Adipose tissue (tissue), 3 donors: ENCODE results near the gene KRT80. TPM values are rescaled to one million over a fixed set of nuclear protein-coding genes. Genes with fewer than 3 reads are reported as not detected.

Source experiments
- H3K27ac ChIP-seq: one replicate; pipeline ENCODE4 v1.5.1; 2013; ENCODE audit warnings: low read depth, low read length
- WGBS, 3 donors: extraction: QIAGEN DNeasy Blood & Tissue Kit; methylation state at CpG; one replicate each; pipeline ENCODE4 v1.1.7; 2013; 5-methylcytosine and 5-hydroxymethylcytosine counted together
- polyA plus RNA-seq, 3 donors: library from polyadenylated mRNA; stranded (reverse); fragments of 200-250 nt; gene quantifications; one replicate each; pipeline ENCODE4 v1.2.3, GENCODE V29; 2013
- donor health status: healthy with polysubstance abuse.
- donor health status: Bipolar disorder and iron deficiency.
- donor health status: healthy.

Gene KRT80
- polyA plus RNA-seq, 3 donors: 0.19 to 5.4 (median 0.22) TPM

DNA sequence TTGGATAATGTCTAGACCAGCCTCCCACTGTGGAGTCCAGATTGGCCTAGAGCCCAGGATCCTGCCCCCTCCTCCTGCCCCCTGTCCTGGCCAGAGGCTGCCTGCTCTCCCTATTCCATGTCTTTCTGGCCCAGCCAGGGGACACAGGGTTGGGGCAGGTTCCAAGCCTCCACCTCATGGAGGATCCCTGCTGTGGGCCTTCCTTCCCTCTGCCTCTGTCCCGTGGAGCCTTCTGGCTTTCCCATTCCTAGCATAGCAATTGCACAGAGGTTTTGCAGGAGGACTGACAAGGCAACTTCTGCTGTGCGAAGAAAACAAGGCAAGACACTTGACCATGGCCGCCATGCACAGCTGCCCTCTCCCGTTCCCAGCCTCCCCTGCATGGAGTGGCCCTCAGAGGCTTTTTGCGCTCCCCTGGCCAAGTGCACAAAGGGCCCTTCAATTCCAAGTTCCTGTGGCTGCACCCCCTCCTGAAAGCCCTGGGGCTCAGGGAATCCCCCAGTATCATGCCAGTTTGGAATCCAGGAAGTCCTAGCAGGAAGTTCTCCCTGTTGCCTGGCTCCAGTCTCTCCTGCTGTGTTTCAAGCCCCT is 42.1 kb downstream of the KRT80 start:
- no peak overlapping the region for H3K27ac ChIP-seq
- WGBS, 3 donors: 78 to 81% (median 79%) methylated on average over 5 of the region's 5 CpGs

DNA sequence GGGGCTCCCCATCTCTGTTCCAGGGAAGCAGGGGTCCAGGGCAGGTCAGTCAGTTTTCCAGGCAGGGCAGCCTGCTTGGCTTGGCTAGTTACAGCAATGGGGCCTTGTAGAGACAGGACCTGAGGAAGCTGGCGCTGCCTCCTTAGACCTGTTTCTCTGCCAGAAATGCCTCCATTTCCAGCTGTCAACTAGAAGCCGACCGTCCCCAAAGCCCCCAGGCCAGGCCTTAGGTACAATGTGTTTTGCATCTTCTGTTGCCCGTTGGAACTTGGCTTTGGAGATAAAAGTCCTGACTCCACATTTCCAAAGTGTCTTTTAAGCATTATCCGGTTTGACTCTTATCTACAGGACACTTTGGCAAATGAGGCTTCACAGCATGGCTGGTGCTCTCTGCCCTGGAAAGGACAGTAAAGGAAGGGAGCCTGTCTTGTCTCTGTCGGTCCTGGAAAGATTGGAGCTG is 42.6 kb downstream of the KRT80 start:
- H3K27ac ChIP-seq: no peak overlapping the region
- WGBS, 3 donors: 63 to 66% (median 65%) methylated on average over 6 of the region's 6 CpGs

DNA sequence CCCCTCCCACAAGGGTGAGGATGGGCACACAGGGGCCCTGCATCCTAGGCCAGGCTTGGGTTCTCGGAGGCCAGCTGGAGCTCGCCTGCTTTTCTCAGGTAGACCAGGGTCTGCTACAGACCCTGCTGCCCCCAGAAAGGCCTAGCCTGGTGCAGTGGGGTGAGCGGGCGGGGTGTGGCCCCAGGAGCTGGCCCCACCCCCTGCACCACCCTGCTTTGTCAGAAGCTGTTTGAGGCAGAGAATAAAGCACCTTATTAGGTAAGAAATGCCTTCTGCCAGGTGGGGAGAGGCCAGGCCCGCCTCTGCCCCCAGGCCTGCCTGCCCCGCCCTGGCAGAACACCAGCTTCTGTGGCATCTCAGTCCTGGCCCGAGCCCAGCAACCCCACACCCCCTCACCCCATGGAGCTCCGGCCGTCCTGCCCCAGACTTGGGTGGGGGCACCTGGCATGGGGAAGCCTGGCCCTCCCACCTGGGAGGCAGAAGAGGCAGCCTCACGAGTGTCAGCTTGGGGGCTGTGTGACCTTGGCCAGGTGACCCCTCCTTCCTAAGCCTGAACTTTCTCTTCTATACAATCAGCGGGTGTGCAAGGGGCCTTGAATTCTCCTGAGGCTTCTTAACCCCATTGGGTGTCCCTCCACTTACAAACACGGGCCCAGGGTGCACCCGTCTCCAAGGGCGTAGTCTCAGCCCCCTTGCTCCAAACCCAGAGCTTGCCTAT is 43.2 kb downstream of the KRT80 start:
- H3K27ac ChIP-seq: peak overlapping the region; percentile 34
- 73 to 89% (median 80%) methylated on average over 14 of the region's 14 CpGs for WGBS, 3 donors

DNA sequence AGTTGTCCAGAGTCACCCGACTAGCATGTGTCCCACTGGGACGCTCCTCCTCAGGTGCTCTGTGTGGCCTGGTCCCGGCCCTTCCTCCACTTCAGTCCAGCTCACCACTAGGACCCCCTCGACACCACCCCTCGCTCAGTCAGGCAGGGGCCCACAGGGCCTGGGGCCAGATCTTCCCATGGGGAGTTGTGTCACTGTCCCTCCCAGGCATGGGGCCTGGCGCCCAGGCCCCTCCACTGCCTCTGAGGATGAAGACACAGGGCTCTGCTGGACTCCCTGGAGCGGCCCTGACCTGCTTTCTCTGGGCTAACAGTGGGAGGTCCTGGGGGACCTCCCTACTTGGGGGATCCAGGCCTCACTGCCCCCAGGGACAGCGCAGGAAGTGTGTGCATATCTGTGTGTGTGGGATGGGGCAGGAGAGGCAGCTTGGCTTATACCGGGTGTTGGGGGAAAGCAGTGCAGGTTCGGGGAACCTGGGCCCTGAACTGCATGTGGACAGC is 43.8 kb downstream of the KRT80 start:
- WGBS, 3 donors: 82 to 92% (median 85%) methylated on average over 10 of the region's 10 CpGs
- H3K27ac ChIP-seq: peak overlapping the region; percentile 34

DNA sequence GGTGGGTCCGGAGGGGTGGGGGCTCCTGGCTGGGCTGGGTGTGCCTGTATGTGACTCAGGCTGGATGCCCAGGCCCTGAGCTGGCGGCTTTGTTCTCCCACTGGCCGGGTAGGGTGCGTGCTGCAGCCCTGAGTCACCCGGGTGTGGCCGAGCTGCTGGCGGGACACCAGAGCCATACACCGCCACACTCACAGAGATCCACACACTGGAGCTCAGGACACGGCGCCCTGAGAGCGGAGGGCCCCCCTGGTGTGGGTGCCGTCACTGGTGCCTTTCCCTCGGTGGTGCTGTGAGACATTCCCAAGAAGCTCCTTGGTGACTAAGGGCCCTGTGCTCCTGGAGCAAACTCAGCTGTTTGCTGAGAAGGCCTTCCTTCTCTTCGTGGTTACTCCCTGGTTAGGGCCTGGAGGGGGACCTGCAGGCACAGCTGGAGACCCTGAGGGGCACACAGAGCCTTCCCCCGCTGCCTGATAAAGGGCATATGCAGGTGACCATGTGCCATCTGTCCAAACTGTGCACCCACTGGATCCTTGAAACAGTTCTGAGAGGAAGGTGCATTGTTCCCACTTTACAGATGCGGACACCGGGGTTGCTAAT is 44.3 kb downstream of the KRT80 start:
- H3K27ac ChIP-seq: peak overlapping the region; percentile 34
- WGBS, 3 donors: 50 to 70% (median 61%) methylated on average over 17 of the region's 17 CpGs

DNA sequence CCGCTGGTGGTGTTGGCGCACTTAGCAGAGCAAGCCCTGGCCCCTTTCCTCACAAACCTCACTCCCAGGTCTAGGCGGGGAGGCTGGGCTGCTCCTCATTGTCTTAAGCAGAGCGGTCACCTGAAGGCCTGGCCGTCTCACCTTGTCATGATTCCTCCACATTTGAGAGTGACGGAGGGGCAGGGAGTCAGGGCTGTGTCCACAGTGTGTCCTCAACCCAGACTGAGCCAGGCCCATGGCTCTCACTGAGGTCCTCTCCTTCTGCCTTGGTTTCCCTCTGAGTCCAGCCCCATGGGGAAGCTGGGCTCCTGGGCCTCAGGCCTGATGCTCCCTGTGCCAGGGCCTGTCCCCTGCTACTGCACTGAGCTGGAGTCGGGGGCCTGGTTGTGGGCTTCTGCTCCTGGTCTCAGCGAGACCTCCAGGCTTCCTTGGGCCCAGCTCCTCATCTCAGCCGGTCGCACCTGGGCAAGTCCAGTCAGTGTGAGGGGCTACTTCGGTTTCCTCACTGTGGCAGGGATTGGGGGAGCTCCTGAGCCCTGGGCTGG is 44.9 kb downstream of the KRT80 start:
- WGBS, 3 donors: 78 to 90% (median 87%) methylated on average over 11 of the region's 11 CpGs
- no peak overlapping the region for H3K27ac ChIP-seq

DNA sequence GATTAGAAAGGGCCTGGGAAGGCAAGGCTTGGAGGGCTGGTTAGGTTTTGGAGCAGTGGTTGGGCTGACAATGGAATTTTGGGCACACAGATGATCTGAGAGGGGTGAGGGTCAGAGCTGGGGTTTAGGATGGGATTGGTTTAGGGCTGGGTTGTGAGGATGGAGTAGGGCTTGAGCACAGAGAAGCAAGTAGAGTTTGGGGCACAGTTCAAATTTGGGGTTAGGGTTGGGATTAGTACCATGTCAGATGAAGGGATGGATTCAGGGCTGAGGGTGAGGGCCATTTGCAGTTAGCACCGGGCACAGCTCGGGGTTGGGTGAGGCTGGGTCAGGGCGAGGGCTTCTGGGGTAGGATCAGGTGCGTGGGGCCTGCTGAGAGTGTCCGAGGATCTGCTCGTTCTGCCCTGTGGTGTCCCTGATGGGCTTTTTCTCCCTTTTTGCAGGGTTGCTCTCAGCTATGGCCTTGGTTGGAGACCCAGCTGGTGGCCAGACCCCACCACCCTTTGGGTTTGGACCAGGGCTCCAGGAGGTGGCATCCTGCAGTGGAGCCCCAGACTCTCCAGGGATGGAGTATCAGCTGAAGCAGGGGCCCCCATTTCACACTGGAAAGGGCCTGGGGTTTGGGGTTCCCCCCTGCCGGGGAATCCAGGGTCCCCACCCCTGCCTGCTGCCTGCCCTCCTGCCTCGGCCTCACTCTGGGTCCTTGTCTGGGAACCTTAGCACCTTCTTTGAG is 45.6 kb downstream of the KRT80 start:
- WGBS, 3 donors: 84 to 96% (median 95%) methylated on average over 8 of the region's 8 CpGs

DNA sequence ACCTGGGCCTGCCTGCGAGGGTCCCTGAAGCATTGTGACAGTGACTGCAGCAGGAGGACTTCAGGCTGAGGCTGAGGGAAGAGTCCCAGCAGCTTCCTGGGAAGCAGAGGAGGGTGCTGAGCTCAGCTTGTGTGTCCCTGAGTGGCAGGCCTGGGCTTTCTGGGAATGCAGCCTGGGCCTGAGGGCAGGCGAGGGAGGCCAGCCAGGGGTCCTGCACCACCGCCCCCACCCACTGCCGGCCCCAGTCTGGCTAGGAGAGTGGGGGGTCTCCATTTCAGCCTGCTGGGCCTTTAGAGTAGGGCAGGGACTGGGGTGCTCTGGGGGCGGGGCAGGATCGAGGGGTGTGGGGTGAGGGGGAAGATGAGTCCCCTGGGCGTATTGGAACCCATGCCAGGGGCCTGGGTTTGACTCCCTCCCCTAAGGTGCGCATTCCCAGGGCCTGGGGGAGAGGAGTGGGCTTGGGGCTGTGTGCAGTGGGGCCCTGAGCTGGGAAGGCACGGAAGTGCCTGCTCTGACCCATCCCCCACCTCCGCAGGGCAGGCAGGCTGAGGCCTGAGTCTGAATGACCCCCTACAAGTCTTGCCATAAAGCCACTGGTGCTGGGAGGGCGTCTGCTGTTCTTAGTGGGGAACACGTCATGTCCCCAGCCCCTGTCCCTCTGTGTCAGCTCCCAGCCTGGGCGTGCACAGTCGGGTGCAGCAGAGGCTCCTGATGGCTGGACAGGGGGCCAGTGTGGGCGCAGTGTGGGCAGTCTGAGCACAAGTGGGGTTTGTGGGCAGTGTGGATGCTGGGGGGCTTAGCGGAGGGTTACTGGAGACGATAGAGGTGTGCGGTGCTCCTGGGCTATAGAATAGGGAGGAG is 46.4 kb downstream of the KRT80 start:
- 76 to 90% (median 88%) methylated on average over 17 to 18 of the region's 18 CpGs for WGBS, 3 donors
- H3K27ac ChIP-seq: no peak overlapping the region

More for the DNA sequence above, 45.6 kb downstream of the KRT80 start:
- H3K27ac ChIP-seq: no peak overlapping the region

DNA sequence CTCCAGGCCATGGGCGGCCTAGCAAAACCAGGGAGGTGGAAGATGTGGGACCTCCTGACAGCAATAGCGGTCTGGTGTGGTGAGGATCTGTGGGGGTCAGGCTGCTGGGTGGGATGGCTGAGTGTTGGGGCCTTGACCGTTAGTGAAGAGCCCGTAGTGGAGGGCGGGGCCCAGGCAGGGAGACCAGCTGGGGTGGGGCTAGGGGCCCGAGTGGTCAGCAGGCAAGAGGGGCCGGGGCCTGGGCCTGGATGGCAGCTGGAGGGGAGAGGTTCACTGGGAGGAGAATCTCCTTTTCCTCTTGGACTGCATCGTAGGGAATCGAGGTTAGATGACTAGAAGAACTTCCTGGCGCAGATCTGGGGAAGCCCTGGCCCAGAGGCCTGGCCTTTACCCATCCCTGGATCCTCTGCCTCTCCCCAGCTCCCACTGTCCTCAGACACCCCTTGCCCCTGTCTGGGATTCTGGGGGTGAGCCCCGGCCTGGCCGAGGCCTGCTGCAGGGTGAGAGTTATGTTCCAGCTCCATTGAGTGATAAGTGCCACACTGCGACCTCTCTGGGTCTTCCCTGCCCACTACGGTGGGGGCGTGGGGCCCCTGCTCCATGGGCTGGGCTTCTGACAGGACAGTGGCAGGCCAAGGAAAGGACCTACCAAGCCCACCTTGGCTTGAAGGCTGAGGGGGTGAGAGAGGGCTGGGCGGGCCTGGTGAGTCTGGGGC is 47.1 kb downstream of the KRT80 start:
- H3K27ac ChIP-seq: no peak overlapping the region
- WGBS, 3 donors: 88 to 89% (median 89%) methylated on average over 14 to 16 of the region's 16 CpGs

DNA sequence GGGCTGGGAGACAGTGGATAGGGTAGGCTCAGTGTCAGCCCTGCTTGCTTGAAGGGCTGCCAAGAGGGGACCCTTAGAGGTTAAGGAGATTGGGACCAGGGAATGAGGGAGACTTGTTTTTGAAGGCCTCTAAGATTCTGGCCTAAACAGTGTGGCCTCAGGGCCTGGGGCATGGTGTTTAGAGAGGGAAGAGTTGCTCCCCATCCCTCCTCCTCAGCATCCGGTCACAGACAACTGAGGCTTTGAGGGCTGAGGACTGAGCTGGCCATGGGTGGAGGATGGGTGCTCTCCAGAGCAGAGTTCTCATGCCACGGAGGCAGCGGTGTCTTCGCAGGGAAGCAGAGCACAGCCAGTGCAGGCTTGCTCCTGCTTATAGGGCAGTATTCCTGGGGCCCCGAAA is 49.4 kb downstream of the KRT80 start:
- 76 to 96% (median 88%) methylated on average over 5 of the region's 5 CpGs for WGBS, 3 donors
- no peak overlapping the region for H3K27ac ChIP-seq

DNA sequence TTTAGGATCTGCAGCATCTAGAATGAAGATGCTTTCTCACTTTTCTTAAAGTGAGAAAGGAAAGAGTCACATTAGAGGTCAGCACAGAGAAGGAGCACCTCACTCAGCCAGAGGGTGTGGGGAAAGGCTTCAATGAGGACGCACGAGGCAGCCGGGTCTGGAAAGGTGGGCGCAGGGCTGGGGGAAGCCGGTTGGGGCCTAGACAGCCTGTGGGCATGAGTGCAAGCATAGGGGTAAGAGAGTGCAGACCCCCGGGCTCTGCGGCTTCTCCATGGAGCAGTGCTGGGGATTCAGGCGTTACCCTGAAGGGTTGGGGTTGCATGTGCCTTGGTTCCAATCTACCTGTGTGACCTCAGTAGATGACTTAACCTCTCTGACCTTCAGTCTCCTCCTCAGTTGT is 49.9 kb downstream of the KRT80 start:
- H3K27ac ChIP-seq: no peak overlapping the region
- 84 to 91% (median 88%) methylated on average over 8 of the region's 8 CpGs for WGBS, 3 donors

DNA sequence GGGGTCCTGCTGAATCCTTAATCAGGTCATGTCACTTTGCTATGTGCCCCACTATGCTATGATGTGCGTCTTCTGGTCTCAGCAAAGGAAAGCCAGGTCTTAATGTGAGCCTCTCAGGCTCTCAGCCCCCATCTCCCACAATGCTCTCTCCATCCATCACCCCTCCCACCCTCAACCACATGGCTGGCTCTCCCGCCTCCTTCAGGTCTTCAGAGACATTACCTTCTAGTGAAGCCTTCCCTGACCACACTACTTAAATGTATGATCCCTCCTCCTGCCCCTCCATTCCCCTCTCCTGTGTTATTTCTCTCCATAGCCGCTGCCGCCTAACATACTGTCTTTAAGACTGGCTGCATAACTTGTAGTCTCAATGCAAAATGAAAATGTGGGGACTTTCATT is 50.5 kb downstream of the KRT80 start:
- no peak overlapping the region for H3K27ac ChIP-seq
- WGBS, 3 donors: 86 to 96% (median 90%) methylated on average over 4 of the region's 4 CpGs

DNA sequence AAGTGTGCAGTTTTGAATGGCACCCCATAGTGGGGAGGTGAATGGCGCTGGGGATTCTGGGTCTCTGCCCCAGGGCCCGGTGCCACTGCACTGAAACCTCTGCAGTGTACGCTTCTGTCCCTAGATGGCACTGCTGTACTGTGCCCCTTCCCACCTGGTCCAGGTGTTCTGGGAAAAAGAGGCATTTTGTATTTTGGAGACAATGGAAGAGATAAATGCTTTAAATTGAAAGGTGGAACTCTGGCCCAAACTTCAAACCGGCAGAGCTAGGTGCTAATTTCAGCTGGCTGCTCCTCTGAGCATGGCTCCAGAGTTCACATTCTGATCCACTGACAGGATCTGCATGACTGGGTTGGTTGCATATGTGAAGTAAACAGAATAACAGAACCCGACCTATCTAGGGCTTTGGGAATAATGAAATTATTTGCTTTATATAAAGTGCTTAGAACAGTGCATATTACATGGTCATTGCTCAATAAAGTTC is 52.2 kb downstream of the KRT80 start:
- H3K27ac ChIP-seq: no peak overlapping the region
- 14 to 40% (median 36%) methylated on average over 5 of the region's 5 CpGs for WGBS, 3 donors

DNA sequence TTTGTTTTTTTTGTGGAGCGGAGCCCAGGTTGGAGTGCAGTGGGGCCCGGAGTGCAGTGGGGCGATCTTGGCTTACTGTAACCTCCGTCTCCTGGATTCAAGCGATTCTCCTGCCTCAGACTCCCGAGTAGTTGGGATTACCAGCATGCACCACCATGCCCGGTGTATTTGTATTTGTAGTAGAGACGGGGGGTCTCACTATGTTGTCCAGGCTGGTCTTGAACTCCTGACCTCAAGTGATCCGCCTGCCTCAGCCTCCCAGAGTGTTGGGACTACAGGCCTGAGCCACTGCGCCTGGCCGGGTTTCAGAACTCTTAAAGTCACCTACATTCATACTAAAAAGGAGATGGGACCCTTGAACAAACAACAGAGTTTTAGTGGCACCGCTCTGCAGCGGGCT is 52.7 kb downstream of the KRT80 start:
- H3K27ac ChIP-seq: no peak overlapping the region
- 79 to 88% (median 87%) methylated on average over 13 of the region's 13 CpGs for WGBS, 3 donors

DNA sequence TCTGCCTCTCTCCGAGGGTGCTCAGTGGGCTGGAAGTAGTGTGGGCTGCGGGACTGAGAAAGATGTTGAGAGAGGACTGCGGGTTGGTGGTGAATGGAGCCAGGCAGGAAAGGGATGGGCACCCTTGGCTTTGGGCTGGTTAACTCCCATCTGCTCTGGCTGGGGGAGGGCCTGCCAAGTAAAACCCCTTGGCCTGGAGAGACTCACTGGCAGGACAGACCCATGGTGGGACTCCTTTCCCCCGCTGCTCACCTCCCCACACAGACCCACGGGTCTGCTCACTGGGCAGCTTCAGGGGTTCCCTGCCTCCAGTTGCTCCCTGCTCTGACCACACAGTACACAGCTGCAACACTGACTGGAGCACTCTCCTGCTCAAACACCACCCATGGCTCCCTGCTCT is 54.1 kb downstream of the KRT80 start:
- WGBS, 3 donors: 67 to 70% (median 69%) methylated on average over 4 to 5 of the region's 5 CpGs
- no peak overlapping the region for H3K27ac ChIP-seq

DNA sequence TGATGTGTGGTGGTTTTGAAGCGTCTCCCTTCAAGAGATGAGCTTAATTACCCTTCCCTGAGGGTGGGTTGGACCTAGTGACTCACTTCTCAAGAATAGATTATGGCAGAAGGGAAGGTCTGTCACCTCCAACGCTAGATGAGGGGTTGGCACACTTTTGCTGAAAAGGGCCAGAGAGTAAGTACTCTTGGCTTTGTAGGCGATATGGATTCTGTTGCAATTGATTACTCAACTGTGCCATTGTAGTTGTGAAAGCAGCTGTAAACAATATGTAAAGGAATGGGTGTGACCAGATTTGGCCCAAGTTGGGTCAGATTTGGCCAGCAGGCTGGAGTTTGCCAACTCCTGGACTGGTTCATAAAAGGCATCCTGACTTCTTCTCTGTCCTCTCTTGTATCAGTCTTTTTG is 59.1 kb downstream of the KRT80 start:
- 58 to 79% (median 67%) methylated on average over 3 of the region's 3 CpGs for WGBS, 3 donors
- H3K27ac ChIP-seq: no peak overlapping the region

DNA sequence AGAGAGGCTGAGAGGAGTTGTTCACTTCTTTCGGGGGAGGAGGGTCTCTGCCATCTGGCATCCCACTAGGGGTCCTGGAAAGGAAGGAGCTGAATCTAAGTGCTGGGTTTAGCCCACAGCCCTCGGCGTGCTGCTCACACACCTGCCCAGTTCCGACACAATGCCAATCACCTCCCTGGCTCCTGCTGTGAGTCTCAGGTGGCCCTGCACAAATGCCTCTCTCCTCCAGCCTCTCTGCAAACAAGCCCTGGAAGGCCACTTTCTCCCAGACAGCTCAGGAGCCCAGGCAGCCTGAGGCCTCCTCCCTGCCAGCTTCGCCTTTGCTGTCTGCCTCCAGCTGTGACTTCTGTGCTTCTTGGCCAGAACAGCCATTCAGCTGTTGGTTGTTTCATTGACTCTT is 61.1 kb downstream of the KRT80 start:
- no peak overlapping the region for H3K27ac ChIP-seq
- whole genome bisulfite sequencing, 3 donors: 61 to 93% (median 75%) methylated on average over 5 of the region's 5 CpGs
